ENCODE measurements around the gene ANTXR1.

- no peak for TF ChIP-seq CTCF (IDR thresholded peaks at IDR 0.05 in 2 of 3, conservative IDR thresholded peaks at IDR 0.05 in 1 of 3; ENCODE audit: borderline replicate concordance in 1 of 3, insufficient read depth in 1 of 3, low read depth in 2 of 3, low read length in 2 of 3)
- no peak for TF ChIP-seq POLR2A (IDR thresholded peaks at IDR 0.05; ENCODE audit: borderline replicate concordance, extremely low read depth, insufficient read depth, insufficient read length)
- TF ChIP-seq SP1 (IDR thresholded peaks at IDR 0.05; ENCODE audit: low read depth) = no peak
Measured at GRCh38 chr2:69125816-69126215, 112.8 kb downstream of the ANTXR1 start.

Measured in HCT116 (cell line).